ENCODE measurements around the gene DUSP22.
"Not testable (repeated sequence)": the region's sequence is repeated elsewhere in the genome, so short reads cannot be mapped to it uniquely, and the experiment has no call there.

DUSP22 gene

GRCh38 chr6:369559-370431 lies 77.5 kb downstream of the DUSP22 start:
- FAIRE-seq (no peak), DNase-seq (ENCODE audit: insufficient read length, low spot score) (no peak)
- no peak for TF ChIP-seq POLR2A (IDR thresholded peaks at IDR 0.05; ENCODE audit: low read depth, low read length)

GRCh38 chr6:370555-370954 lies 78.3 kb downstream of the DUSP22 start:
- DNase-seq (ENCODE audit: insufficient read length, low spot score) (no peak), FAIRE-seq (no peak)
- no peak for TF ChIP-seq POLR2A (IDR thresholded peaks at IDR 0.05; ENCODE audit: low read depth, low read length)

- not testable (repeated sequence) for DNase-seq (ENCODE audit: insufficient read length, low spot score)
These were observed 79.6 kb downstream of the DUSP22 start for GRCh38 chr6:371851-372250.

GRCh38 chr6:372336-372911 lies 80.1 kb downstream of the DUSP22 start:
- no peak for DNase-seq (ENCODE audit: insufficient read length, low spot score)
- no peak for FAIRE-seq
- TF ChIP-seq POLR2A (IDR thresholded peaks at IDR 0.05; ENCODE audit: low read depth, low read length) = no peak

More at GRCh38 chr6:371851-372250, 79.6 kb downstream of the DUSP22 start:
- FAIRE-seq = not testable (repeated sequence)

GRCh38 chr6:373031-373430 lies 80.7 kb downstream of the DUSP22 start:
- FAIRE-seq = no peak
- TF ChIP-seq POLR2A (IDR thresholded peaks at IDR 0.05; ENCODE audit: low read depth, low read length) = no peak
- no peak for DNase-seq (ENCODE audit: insufficient read length, low spot score)

GRCh38 chr6:373773-374724 lies 81.8 kb downstream of the DUSP22 start:
- FAIRE-seq (no peak), DNase-seq (ENCODE audit: insufficient read length, low spot score) (no peak)
- TF ChIP-seq POLR2A (IDR thresholded peaks at IDR 0.05; ENCODE audit: low read depth, low read length) = no peak

- no peak for DNase-seq (ENCODE audit: insufficient read length, low spot score)
- TF ChIP-seq POLR2A (IDR thresholded peaks at IDR 0.05; ENCODE audit: low read depth, low read length) = no peak
- no peak for FAIRE-seq
These were observed 82.7 kb downstream of the DUSP22 start for GRCh38 chr6:374956-375355.

GRCh38 chr6:376827-377640 lies 84.7 kb downstream of the DUSP22 start:
- FAIRE-seq (no peak), DNase-seq (ENCODE audit: insufficient read length, low spot score) (no peak)
- no peak for TF ChIP-seq POLR2A (IDR thresholded peaks at IDR 0.05; ENCODE audit: low read depth, low read length)

- FAIRE-seq; DNase-seq (ENCODE audit: insufficient read length, low spot score): not testable (repeated sequence)
These were observed 85.3 kb downstream of the DUSP22 start for GRCh38 chr6:377641-378020.

GRCh38 chr6:378090-378957 lies 86.0 kb downstream of the DUSP22 start:
- FAIRE-seq (no peak), DNase-seq (ENCODE audit: insufficient read length, low spot score) (no peak)
- TF ChIP-seq POLR2A (IDR thresholded peaks at IDR 0.05; ENCODE audit: low read depth, low read length) = no peak

- FAIRE-seq (no peak), DNase-seq (ENCODE audit: insufficient read length, low spot score) (no peak)
- TF ChIP-seq POLR2A (IDR thresholded peaks at IDR 0.05; ENCODE audit: low read depth, low read length) = no peak
These were observed 86.7 kb downstream of the DUSP22 start for GRCh38 chr6:378958-379409.

- TF ChIP-seq POLR2A (IDR thresholded peaks at IDR 0.05; ENCODE audit: low read depth, low read length) = no peak
- DNase-seq (ENCODE audit: insufficient read length, low spot score) (no peak), FAIRE-seq (no peak)
These were observed 87.3 kb downstream of the DUSP22 start for GRCh38 chr6:379410-380181.

Data from H54 (cell line).